SIG-M5 treated with dmso at 0.1 percent for 504 hours (cell line): Measurements from ENCODE around the gene BIN1.

Source experiments
- DNase-seq: peaks from one replicate; lab custom pipeline; 2025; ENCODE audit not compliant: unreplicated experiment; lab: John Stamatoyannopoulos, UW

BIN1 gene

DNA sequence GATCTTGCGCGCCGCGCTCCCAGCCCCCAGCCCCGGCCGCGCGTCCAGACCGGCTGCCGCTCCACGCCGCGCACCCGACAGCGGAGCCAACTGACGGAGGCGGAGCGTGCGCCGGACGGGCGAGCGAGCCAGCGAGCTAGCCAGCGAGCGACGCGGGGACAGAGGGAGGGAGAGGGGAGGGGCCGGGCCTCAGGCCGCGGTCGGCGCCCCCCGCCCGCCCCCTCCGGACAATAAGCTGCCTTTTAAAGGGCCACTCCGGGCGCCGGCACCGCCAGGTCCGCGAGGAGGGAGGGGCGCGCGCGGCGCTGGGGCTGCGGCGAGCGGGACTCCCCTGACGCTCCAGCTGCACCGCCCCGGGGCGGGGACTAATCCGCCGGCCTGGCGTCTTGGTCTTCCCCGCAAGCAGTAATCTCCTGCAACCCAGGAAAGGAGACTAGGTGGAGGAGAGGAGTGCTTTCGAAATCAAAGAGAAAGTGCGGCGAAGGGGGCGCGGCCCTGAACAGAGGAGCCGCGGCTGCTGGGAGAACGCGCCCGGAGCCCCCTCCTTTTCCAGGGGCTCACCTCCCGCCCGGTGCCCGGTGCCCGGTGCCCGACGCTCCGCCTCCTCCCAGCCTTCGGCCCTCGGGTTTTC lies at the start of gene BIN1:
Gene BIN1, minus strand, starts transcription at position 164 of the 631 bp plus-strand sequence. CDS start 211 bp downstream, outside the sequence.
- peak; percentile 42 for DNase-seq

- no peak for DNase-seq
These were observed 49.0 kb upstream of the BIN1 start for GRCh38 chr2:127155947-127156346.

DNA sequence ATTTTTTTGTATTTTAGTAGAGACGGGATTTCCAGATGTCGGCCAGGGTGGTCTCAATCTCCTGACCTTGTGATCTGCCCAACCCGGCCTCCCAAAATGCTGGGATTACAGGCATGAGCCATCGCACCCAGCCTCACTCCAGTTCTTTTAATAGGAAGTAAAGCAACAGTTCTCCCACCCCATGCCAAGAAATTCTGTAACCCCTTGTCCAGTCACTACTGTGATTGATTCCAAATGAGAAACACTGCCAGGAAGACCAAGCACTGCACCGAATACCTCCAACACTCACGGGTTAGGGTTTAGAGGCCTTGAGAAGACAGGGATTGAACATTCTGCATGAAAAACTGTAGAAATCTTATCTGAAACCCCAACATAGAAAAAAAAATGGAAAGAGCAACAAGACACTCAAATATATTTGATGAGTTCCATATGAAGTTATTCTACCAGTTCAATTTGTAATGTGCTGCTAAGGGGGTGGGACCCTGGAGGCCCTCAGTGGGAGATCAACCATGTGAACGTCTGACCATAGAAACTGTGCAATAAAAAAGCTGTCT lies 48.2 kb upstream of the BIN1 start:
- no peak for DNase-seq

DNA sequence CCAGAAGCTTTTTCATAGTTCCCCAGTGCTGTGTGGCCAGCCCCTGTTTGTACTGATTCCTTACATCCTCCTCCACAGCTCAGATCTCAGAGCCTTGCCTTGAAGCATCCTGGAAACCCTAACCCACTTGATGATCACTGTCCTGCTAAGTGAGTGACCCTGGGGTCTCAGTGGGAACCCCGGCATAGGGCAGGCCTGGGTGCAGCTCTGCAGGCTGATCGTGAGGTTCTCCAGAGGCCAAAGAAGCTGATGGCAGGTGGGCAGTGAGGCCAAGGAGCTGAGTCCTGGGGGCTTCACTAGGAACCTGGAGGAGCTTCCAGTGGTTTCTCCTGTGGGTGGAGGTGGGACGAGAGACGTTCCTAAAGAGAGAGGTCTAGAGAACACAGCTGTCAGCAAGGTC lies 47.4 kb upstream of the BIN1 start:
- DNase-seq = no peak

DNA sequence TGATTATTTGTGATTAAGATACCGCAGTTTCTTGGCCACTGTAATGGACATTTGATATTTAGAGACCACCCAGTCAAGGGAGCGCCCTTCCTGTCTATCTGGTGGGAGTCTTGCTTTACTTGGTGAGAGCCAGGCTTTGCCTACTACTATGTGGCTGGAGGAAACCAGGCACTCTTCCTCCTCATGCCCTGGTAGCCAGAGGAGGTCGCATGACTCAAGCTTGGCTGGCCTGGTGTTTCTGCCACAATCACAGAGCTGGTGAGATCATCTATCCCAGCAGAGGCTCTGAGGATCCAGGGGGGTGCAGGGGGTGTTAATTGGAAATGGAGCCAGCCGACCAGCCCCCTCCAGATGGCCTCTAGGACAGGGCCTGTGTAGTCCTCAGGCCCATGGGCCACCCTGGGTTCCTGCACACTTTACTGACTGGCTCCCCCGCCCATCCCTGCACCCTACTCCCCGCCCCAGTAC lies 46.8 kb upstream of the BIN1 start:
- DNase-seq = no peak

GRCh38 chr2:127150996-127151395 lies 44.0 kb upstream of the BIN1 start:
- no peak for DNase-seq

DNA sequence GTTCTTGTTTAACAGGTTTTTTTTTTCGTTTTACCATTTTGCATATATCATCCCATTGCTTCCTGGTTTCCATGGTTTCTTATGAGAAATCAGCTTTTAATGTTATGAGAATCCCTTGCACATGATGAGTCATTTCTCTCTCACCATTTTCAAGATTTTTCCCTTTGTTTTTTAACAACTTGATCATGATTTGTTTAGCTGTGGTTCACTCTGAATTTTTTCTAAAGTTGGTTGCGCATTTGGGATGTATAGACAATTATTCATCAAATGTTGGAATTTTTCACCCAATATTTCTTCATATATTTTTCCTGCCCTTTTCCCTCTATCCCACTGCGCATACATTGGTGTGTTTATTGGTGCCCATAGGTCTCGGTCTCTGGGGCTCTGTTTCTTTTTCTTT lies 42.4 kb upstream of the BIN1 start:
- DNase-seq = no peak

- no peak for DNase-seq
These were observed 40.0 kb upstream of the BIN1 start for GRCh38 chr2:127146820-127147502.

- no peak for DNase-seq
These were observed 39.2 kb upstream of the BIN1 start for GRCh38 chr2:127146071-127146725.

- DNase-seq = no peak
These were observed 38.4 kb upstream of the BIN1 start for GRCh38 chr2:127145280-127145895.

DNA sequence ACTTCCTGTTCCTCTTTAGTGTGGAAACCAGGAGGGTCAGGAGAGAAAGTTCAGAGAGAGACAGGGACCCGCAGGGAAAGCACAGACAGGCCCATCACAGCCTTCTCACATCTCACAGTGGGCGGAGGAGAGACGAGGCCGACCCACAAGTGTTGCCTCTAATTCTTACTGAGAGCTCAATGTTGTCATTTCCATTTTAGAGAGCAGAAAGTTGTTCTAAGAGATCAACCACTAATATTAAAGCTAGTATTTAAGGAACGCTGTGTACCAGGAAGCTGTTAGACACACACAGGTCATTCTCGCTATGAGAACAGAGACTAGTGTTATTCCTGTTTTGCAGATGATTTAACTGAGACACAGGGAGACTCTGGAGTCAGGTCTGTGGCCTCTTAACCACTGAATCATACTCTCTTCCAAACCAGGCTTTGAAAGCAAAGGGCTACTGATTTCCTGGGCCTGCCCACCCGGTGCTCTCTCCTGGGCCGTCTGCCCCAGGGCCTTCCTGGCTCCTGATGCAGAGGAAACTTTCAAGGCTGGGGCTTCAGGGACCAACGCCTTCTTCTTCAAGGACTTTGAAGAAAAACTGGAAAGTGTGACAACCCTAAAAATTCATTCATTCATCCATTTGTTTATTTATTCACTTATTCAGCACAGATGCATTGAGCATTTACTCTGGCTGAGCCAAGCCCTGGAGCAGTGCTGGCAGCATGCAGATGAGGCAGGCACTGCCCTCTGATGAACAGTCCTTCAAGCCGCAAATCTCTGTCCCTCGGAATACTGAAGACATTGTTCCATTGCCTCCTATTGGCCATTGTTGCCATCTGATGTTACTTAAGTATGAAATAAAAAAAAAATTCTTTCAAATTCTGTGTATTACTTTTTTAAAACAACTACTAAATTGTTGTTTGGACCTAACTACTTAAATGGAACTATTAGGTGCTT lies 37.2 kb upstream of the BIN1 start:
- no peak for DNase-seq

GRCh38 chr2:127142663-127143630 lies 36.0 kb upstream of the BIN1 start:
- no peak for DNase-seq

DNA sequence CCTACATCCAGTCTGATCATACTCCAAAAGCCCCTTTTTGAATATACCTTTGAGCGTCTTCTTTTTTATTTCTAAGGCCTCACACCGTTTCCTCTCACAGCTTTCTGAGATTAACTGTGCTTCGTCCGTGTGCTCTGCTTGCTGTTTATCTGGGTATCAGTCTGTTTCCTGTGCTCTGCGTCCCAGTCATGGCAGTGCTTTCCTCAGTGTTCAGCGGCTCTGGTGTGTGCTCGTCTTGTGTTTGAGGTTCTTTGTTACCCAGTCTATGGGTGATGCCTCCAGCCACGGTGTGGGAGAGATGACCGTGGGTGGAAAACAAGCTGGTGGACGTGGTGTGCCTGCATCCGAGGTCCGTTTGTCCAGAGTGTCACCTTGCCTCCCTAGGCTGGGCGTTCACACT lies 33.6 kb upstream of the BIN1 start:
- no peak for DNase-seq

GRCh38 chr2:127139766-127140165 lies 32.8 kb upstream of the BIN1 start:
- DNase-seq = no peak

- no peak for DNase-seq
These were observed 31.3 kb upstream of the BIN1 start for GRCh38 chr2:127138281-127138680.

DNA sequence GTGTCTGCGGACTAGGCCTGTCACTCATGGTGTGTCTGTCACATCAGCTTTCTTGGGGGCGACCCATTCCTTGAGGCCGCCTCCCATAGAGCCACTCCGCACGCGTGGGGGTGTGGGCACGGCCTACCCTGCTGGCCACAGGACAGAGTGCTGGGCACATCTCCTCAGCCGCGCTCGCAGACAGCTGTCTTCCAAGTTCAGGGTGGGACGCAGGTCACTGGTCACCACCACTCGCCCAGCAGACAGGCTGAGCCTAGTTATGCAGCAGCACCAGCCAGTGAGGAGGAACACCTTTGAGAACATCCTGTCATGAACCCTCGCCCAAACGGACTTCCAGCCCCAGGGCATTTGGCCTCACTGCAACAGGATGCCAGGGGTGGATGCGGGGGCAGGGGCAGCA lies 30.8 kb upstream of the BIN1 start:
- no peak for DNase-seq

GRCh38 chr2:127137225-127137624 lies 30.3 kb upstream of the BIN1 start:
- no peak for DNase-seq

GRCh38 chr2:127134833-127135830 lies 28.2 kb upstream of the BIN1 start:
- peak; percentile 52 for DNase-seq
